Activated T-cell treated with anti-CD3 and anti-CD28 coated beads for 1 hour (primary cell): ENCODE measurements around the gene ADGRG3.
A peak's percentile ranks its signal among the peaks of the same experiment; 100 is the strongest.

Experiments
- DNase-seq: peaks from one replicate; pipeline ENCODE4 v3.0.0-alpha.2; 2020; ENCODE audit warnings: low read depth

The ADGRG3 gene

GRCh38 chr16:57681950-57682728 is 14.0 kb downstream of the ADGRG3 start:
- DNase-seq = no peak

GRCh38 chr16:57682809-57683635 is 14.9 kb downstream of the ADGRG3 start:
- DNase-seq = no peak

- no peak for DNase-seq
These were observed 15.8 kb downstream of the ADGRG3 start for GRCh38 chr16:57683636-57684545.

GRCh38 chr16:57684626-57685358 is 16.7 kb downstream of the ADGRG3 start:
- no peak for DNase-seq

GRCh38 chr16:57685633-57686032 is 17.5 kb downstream of the ADGRG3 start:
- DNase-seq = no peak

GRCh38 chr16:57686577-57686976 is 18.5 kb downstream of the ADGRG3 start:
- no peak for DNase-seq

- no peak for DNase-seq
These were observed 19.3 kb downstream of the ADGRG3 start for GRCh38 chr16:57687363-57687929.

GRCh38 chr16:57688487-57688986 is 20.4 kb downstream of the ADGRG3 start:
- no peak for DNase-seq

GRCh38 chr16:57688987-57689761 is 21.1 kb downstream of the ADGRG3 start:
- no peak for DNase-seq

GRCh38 chr16:57689762-57690558 is 21.9 kb downstream of the ADGRG3 start:
- peak; percentile 8 for DNase-seq

- DNase-seq = no peak
These were observed 22.8 kb downstream of the ADGRG3 start for GRCh38 chr16:57690782-57691471.

- DNase-seq = no peak
These were observed 24.5 kb downstream of the ADGRG3 start for GRCh38 chr16:57692636-57693035.

- no peak for DNase-seq
These were observed 25.4 kb downstream of the ADGRG3 start for GRCh38 chr16:57693550-57693949.

GRCh38 chr16:57694231-57694724 is 26.2 kb downstream of the ADGRG3 start:
- no peak for DNase-seq

- DNase-seq = no peak
These were observed 26.9 kb downstream of the ADGRG3 start, which contains the start of gene DRC7 for GRCh38 chr16:57694725-57695679. Gene DRC7, plus strand, starts transcription at chr16:57694806. Its CDS starts 3,144 bp downstream, at chr16:57697950.

- DNase-seq = no peak
These were observed 27.6 kb downstream of the ADGRG3 start for GRCh38 chr16:57695680-57696069.

GRCh38 chr16:57696240-57696639 is 28.1 kb downstream of the ADGRG3 start:
- no peak for DNase-seq
